Ovary (tissue), 3 donors: ENCODE results near the gene MAN2A2.

Experiments
- EP300 ChIP-seq: sonication (generic); formaldehyde crosslinking; IDR thresholded peaks from one replicate; pipeline ENCODE4 v1.6.1; 2017; ENCODE audit warnings: antibody characterized with exemption
- TF ChIP-seq, protein P1 (sequence below), 3 donors: fragments of 450-650 bp in 2 of 3; fragments of 200-600 bp in 1 of 3; IDR thresholded peaks; one replicate each; pipeline versions ENCODE4 v1.5.1 to v1.8.0; 2016 to 2022; ENCODE audit warnings: antibody characterized with exemption in 3 of 3, mild to moderate bottlenecking in 1 of 3
- donor health status: DM: no; HTN: no; CAD: no.

DNA sequence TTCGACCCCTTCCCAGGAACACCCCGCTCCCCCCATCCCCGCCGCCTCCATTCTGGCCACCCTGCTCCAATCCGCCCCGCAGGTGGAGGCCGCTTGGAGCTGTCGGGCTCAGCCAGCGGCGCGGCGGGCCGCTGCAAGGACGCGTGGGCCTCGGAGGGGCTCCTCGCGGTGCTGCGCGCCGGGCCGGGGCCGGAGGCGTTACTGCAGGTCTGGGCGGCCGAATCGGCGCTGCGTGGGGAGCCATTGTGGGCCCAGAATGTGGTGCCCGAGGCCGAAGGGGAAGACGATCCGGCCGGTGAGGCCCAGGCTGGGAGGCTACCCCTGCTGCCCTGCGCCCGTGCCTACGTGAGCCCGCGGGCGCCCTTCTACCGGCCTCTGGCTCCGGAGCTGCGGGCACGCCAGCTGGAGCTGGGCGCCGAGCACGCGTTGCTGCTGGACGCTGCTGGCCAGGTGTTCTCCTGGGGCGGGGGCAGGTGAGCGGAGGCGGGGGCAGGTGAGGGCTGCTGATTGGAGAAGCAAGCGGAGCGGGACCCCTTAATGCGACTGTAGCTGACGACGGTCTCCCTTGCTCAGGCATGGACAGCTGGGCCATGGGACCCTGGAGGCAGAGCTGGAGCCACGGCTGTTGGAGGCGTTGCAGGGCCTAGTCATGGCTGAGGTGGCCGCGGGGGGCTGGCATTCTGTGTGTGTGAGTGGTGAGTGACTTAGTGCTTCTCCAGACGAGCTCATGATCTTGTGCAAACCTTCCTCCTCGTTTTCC, 54.1 kb downstream of the MAN2A2 start:
- TF ChIP-seq, protein P1, sequence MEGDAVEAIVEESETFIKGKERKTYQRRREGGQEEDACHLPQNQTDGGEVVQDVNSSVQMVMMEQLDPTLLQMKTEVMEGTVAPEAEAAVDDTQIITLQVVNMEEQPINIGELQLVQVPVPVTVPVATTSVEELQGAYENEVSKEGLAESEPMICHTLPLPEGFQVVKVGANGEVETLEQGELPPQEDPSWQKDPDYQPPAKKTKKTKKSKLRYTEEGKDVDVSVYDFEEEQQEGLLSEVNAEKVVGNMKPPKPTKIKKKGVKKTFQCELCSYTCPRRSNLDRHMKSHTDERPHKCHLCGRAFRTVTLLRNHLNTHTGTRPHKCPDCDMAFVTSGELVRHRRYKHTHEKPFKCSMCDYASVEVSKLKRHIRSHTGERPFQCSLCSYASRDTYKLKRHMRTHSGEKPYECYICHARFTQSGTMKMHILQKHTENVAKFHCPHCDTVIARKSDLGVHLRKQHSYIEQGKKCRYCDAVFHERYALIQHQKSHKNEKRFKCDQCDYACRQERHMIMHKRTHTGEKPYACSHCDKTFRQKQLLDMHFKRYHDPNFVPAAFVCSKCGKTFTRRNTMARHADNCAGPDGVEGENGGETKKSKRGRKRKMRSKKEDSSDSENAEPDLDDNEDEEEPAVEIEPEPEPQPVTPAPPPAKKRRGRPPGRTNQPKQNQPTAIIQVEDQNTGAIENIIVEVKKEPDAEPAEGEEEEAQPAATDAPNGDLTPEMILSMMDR (IDR thresholded peaks at IDR 0.05): no peak
- no peak for TF ChIP-seq EP300
